HEK293 (cell line): ENCODE data around the gene ZFP36.

Experiments
- CTCF ChIA-PET: fragments of 350-600 bp; formaldehyde crosslinking; extraction: SDS; loops from one replicate; lab custom pipeline; 2021; ENCODE audit warnings: antibody characterized with exemption; lab: Yijun Ruan, JAX
- POLR2A ChIA-PET: fragments of 300-600 bp; formaldehyde crosslinking; extraction: SDS; loops from one replicate; lab custom pipeline; 2020; ENCODE audit warnings: antibody characterized with exemption, inconsistent platforms; lab: Yijun Ruan, JAX
- H3K27ac ChIP-seq: fragments of 200-500 bp; sonication (Bioruptor generic); 2 replicates; pipeline ENCODE4 v1.5.1; 2014; ENCODE audit warnings: low read depth, low read length, control low read depth, inconsistent platforms; ENCODE audit errors: extremely low read depth
- H3K36me3 ChIP-seq, 2 experiments: fragments of 200-500 bp in 1 of 2; sonication (Bioruptor generic) in 1 of 2; 1 replicate in 1 of 2; 2 replicates in 1 of 2; pipeline ENCODE4 v1.5.1; 2014 to 2017; ENCODE audit warnings: inconsistent platforms in 2 of 2, low read length in 2 of 2; ENCODE audit not compliant: control insufficient read depth in 2 of 2, insufficient read depth in 1 of 2
- H3K4me1 ChIP-seq: fragments of 200-500 bp; sonication (Bioruptor generic); 2 replicates; pipeline ENCODE4 v1.5.1; 2014; ENCODE audit warnings: mild to moderate bottlenecking, low read length, inconsistent platforms; ENCODE audit not compliant: control insufficient read depth, insufficient read depth
- H3K4me3 ChIP-seq: 2 replicates; pipeline ENCODE4 v1.5.1; 2011; ENCODE audit warnings: low read depth, mild to moderate bottlenecking, control low read depth, low read length, moderate library complexity
- H3K9me3 ChIP-seq: fragments of 200-500 bp; sonication (Bioruptor generic); 2 replicates; pipeline ENCODE4 v1.5.1; 2014; ENCODE audit warnings: low read depth, low read length, inconsistent platforms; ENCODE audit not compliant: control insufficient read depth, insufficient read depth
- KLF10 ChIP-seq: fragments of 450-650 bp; IDR thresholded peaks from 2 replicates; pipeline ENCODE4 v1.5.1; 2018; ENCODE audit warnings: missing biosample characterization, mild to moderate bottlenecking, missing genetic modification characterization
- SALL2 ChIP-seq: fragments of 450-650 bp; formaldehyde crosslinking; IDR thresholded peaks from 2 replicates; pipeline ENCODE4 v1.5.0; 2017; ENCODE audit warnings: missing biosample characterization, mild to moderate bottlenecking, missing genetic modification characterization, borderline replicate concordance
- TRIM28 ChIP-seq: IDR thresholded peaks from 2 replicates; pipeline ENCODE4 v1.6.1; 2011; ENCODE audit warnings: low read length, control low read depth, borderline replicate concordance
- ZBTB48 ChIP-seq: fragments of 450-650 bp; formaldehyde crosslinking; IDR thresholded peaks from 2 replicates; pipeline ENCODE4 v1.5.1; 2016; ENCODE audit warnings: missing biosample characterization, missing genetic modification characterization
- ZNF114 ChIP-seq: fragments of 450-650 bp; formaldehyde crosslinking; IDR thresholded peaks from 2 replicates; pipeline ENCODE4 v1.5.0; 2017; ENCODE audit warnings: missing biosample characterization, missing genetic modification characterization
- ZNF169 ChIP-seq: fragments of 450-650 bp; formaldehyde crosslinking; IDR thresholded peaks from 2 replicates; pipeline ENCODE4 v1.5.1; 2016; ENCODE audit warnings: missing biosample characterization, missing genetic modification characterization
- ZNF184 ChIP-seq: fragments of 450-650 bp; IDR thresholded peaks from 2 replicates; pipeline ENCODE4 v1.5.1; 2018; ENCODE audit warnings: missing biosample characterization, mild to moderate bottlenecking, missing genetic modification characterization
- ZNF311 ChIP-seq: fragments of 450-650 bp; formaldehyde crosslinking; IDR thresholded peaks from 2 replicates; pipeline ENCODE4 v1.5.1; 2017; ENCODE audit warnings: missing biosample characterization, missing genetic modification characterization, borderline replicate concordance
- ZNF510 ChIP-seq: fragments of 450-650 bp; formaldehyde crosslinking; IDR thresholded peaks from 2 replicates; pipeline ENCODE4 v1.5.1; 2018; ENCODE audit warnings: mild to moderate bottlenecking, missing genetic modification characterization, missing biosample characterization; ENCODE audit not compliant: insufficient replicate concordance
- ZNF529 ChIP-seq: fragments of 450-650 bp; formaldehyde crosslinking; IDR thresholded peaks from 2 replicates; pipeline ENCODE4 v1.5.1; 2017; ENCODE audit warnings: missing genetic modification characterization, missing biosample characterization; ENCODE audit not compliant: insufficient replicate concordance
- ZNF548 ChIP-seq: fragments of 450-650 bp; formaldehyde crosslinking; IDR thresholded peaks from 2 replicates; pipeline ENCODE4 v1.5.1; 2016; ENCODE audit warnings: missing biosample characterization, missing genetic modification characterization
- ZNF549 ChIP-seq: fragments of 450-650 bp; IDR thresholded peaks from 2 replicates; pipeline ENCODE4 v1.5.1; 2018; ENCODE audit warnings: missing biosample characterization, missing genetic modification characterization, mild to moderate bottlenecking, inconsistent platforms, moderate library complexity
- ZNF677 ChIP-seq: fragments of 450-650 bp; IDR thresholded peaks from 2 replicates; pipeline ENCODE4 v1.5.0; 2018; ENCODE audit warnings: missing biosample characterization, mild to moderate bottlenecking, missing genetic modification characterization, moderate library complexity
- ZNF837 ChIP-seq: fragments of 450-650 bp; formaldehyde crosslinking; IDR thresholded peaks from 2 replicates; pipeline ENCODE4 v1.5.1; 2016; ENCODE audit warnings: missing biosample characterization, missing genetic modification characterization
- TF ChIP-seq, protein P1 (sequence below): fragments of 450-650 bp; formaldehyde crosslinking; optimal IDR thresholded peaks from 2 replicates; pipeline ENCODE3; 2016; ENCODE audit warnings: missing biosample characterization, mild to moderate bottlenecking, missing genetic modification characterization
- TF ChIP-seq, protein P2 (sequence below): fragments of 450-650 bp; formaldehyde crosslinking; IDR thresholded peaks from 2 replicates; pipeline ENCODE4 v1.5.1; 2016; ENCODE audit warnings: missing biosample characterization, missing genetic modification characterization
- TF ChIP-seq, protein P3 (sequence below): IDR thresholded peaks from 2 replicates; pipeline ENCODE4 v1.6.1; 2011; ENCODE audit warnings: mild to moderate bottlenecking, low read depth, low read length, borderline replicate concordance
- TF ChIP-seq, protein P4 (sequence below): fragments of 450-650 bp; formaldehyde crosslinking; IDR thresholded peaks from 2 replicates; pipeline ENCODE4 v1.5.1; 2016; ENCODE audit warnings: missing biosample characterization, missing genetic modification characterization
- TF ChIP-seq, protein P5 (sequence below): fragments of 450-650 bp; formaldehyde crosslinking; IDR thresholded peaks from 2 replicates; pipeline ENCODE4 v1.5.1; 2016; ENCODE audit warnings: missing biosample characterization, missing genetic modification characterization
- TF ChIP-seq, protein P6 (sequence below): fragments of 450-650 bp; formaldehyde crosslinking; conservative IDR thresholded peaks from 2 replicates; pipeline ENCODE4 v1.5.1; 2016; ENCODE audit warnings: low read depth, missing biosample characterization, missing genetic modification characterization

The ZFP36 gene

DNA sequence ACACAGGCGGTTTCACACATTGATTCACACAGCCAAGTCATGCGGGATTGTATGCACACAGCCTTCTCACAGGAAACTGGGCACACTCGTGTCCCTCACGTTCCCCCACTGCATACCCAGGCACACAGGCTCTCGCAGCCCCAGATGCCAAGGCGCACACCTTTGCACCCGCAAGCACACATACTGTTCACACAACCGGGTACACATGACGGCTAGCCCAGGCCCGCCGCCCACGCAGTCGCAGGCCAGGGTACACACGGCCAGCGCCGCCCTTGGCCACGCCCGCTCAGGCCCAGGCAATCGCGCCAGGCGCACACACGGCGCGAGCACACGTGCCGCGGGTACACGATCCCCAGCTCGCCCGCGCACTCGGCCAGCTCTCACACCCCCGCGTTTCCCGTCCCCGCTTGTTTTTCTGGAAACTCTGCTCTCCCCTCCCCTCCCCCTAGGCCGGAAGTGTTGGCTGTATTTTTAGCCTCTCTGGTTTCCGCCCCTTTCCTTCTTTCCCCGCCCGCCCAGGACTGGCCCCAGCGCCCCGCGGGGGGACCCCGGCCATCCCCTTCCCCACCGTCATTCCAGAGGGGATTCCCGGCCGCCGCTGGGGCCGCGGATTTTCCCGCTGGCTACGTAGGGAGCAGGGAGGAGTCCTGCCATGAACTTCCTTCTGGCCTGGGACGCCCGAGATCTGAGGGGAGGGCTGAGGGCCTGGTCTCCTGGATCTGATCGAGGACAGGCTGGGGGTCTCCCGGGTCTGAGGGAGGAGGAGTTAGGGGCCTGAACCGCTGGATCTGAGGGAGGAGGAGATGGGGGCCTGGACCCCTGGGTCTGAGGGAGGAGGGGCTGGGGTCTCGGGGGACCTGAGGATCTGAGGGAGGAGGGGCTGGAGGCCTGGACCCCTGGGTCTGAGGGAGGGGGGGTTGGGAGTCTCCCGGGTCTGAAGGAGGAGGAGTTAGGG, 4.0 kb upstream of the ZFP36 start (continued):
- TF ChIP-seq ZNF837, result peak; percentile 65; the same call in 1 of the 2 replicates
- TF ChIP-seq, protein P1, sequence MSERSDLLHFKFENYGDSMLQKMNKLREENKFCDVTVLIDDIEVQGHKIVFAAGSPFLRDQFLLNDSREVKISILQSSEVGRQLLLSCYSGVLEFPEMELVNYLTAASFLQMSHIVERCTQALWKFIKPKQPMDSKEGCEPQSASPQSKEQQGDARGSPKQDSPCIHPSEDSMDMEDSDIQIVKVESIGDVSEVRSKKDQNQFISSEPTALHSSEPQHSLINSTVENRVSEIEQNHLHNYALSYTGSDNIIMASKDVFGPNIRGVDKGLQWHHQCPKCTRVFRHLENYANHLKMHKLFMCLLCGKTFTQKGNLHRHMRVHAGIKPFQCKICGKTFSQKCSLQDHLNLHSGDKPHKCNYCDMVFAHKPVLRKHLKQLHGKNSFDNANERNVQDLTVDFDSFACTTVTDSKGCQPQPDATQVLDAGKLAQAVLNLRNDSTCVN (tag by site-specific recombination), result peak; percentile 100
- TF ChIP-seq ZNF549 (tag by site-specific recombination), result no peak
- TF ChIP-seq ZBTB48 (tag by site-specific recombination), result peak; percentile 87
- 0 out of 2 replicates have a peak, but pooled peaks have one; percentile 32 for TF ChIP-seq SALL2 (tag by site-specific recombination)
- no peak for TF ChIP-seq ZNF510 (tag by site-specific recombination)
- no peak for TF ChIP-seq TRIM28
- peak; percentile 84 for TF ChIP-seq KLF10 (tag by site-specific recombination)
- TF ChIP-seq, protein P2, sequence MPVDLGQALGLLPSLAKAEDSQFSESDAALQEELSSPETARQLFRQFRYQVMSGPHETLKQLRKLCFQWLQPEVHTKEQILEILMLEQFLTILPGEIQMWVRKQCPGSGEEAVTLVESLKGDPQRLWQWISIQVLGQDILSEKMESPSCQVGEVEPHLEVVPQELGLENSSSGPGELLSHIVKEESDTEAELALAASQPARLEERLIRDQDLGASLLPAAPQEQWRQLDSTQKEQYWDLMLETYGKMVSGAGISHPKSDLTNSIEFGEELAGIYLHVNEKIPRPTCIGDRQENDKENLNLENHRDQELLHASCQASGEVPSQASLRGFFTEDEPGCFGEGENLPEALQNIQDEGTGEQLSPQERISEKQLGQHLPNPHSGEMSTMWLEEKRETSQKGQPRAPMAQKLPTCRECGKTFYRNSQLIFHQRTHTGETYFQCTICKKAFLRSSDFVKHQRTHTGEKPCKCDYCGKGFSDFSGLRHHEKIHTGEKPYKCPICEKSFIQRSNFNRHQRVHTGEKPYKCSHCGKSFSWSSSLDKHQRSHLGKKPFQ (tag by site-specific recombination), result peak; percentile 98
- TF ChIP-seq, protein P3, sequence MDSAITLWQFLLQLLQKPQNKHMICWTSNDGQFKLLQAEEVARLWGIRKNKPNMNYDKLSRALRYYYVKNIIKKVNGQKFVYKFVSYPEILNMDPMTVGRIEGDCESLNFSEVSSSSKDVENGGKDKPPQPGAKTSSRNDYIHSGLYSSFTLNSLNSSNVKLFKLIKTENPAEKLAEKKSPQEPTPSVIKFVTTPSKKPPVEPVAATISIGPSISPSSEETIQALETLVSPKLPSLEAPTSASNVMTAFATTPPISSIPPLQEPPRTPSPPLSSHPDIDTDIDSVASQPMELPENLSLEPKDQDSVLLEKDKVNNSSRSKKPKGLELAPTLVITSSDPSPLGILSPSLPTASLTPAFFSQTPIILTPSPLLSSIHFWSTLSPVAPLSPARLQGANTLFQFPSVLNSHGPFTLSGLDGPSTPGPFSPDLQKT, result no peak
- TF ChIP-seq ZNF184 (tag by site-specific recombination), result peak; percentile 11; the same call in 1 of the 2 replicates
- TF ChIP-seq, protein P4, sequence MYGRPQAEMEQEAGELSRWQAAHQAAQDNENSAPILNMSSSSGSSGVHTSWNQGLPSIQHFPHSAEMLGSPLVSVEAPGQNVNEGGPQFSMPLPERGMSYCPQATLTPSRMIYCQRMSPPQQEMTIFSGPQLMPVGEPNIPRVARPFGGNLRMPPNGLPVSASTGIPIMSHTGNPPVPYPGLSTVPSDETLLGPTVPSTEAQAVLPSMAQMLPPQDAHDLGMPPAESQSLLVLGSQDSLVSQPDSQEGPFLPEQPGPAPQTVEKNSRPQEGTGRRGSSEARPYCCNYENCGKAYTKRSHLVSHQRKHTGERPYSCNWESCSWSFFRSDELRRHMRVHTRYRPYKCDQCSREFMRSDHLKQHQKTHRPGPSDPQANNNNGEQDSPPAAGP (tag by site-specific recombination), result peak; percentile 94
- TF ChIP-seq ZNF677, result no peak
- TF ChIP-seq, protein P5, sequence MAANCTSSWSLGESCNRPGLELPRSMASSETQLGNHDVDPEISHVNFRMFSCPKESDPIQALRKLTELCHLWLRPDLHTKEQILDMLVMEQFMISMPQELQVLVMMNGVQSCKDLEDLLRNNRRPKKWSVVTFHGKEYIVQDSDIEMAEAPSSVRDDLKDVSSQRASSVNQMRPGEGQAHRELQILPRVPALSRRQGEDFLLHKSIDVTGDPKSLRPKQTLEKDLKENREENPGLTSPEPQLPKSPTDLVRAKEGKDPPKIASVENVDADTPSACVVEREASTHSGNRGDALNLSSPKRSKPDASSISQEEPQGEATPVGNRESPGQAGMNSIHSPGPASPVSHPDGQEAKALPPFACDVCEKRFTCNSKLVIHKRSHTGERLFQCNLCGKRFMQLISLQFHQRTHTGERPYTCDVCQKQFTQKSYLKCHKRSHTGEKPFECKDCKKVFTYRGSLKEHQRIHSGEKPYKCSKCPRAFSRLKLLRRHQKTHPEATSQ (tag by site-specific recombination), result peak; percentile 92

DNA sequence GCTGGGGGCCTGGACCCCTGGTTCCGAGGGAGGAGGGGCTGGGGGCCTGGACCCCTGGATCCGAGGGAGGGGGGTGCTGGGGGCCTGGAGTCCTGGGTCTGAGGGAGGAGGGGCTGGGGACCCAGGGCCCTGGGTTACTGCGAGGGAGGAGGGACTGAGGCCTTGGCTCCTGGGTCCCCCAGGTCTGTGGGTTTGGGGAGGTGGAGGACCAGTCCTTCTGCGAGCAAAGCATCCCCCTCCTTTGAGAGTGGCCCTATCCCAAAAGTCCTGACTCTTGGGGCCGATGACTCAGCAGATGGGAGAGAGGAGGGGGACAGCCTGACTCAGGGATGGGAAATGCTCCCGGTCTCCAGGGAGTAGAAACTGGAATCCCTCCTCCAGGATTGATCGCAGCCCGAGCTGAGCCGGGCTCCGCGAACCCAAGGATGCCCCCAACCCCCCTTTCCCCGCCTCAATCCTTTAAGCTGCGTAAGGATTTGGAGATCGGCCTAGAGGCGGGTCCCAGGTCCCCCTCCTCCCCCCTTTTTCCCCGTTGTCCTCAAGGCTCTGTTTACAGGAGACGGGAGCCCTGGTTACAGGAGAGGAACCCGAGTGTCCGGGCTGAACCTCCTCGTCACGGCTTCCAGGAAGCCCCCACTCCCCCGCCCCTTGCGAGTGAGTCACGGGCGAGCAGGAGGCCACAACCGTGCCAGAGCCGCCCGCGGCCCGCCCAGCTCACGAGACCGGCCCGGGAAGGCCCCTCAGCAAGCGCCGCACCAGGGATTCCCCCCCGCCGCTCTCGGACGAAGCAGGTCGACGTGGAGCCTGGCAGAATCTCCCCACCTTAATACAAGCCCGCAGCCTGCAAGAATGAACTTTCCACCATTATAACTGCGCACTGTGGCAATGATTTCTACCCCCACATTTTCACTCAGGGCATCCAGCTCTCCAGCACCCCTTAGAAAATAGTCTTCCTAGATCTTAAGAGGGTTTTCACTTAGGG, 3.0 kb upstream of the ZFP36 start:
- ChIA-PET POLR2A (interaction anchor here (0.6 to 11.2 kb wide), 9 partner anchors 8 to 999 kb away, joined by 3 to 175 read pairs (median 4); partner anchors contain the start of genes MED29, PAF1, PLEKHG2 and RPS16), CTCF (interaction anchor here (0.6 to 2.3 kb wide), 5 partner anchors 8 to 93 kb away, joined by 3 to 10 read pairs (median 4); partner anchors contain the start of genes MED29, PAF1 and PLEKHG2)
- Histone ChIP-seq H3K36me3 (peaks cover 6 to 9% of the 10 kb centered on the region in 2 experiments), H3K9me3 (no peaks in the 10 kb centered on the region), H3K4me3 (peak overlapping the region; percentile 17), H3K27ac (peak overlapping the region; percentile 93), H3K4me1 (peaks cover 41% of the 10 kb centered on the region)
- TF ChIP-seq ZNF169 (tag by site-specific recombination) (no peak), ZNF529 (tag by site-specific recombination) (no peak), ZNF311 (no peak), ZNF114 (tag by site-specific recombination) (no peak), ZNF548 (tag by site-specific recombination) (no peak; the same call in 1 of the 2 replicates)
- TF ChIP-seq, protein P6, sequence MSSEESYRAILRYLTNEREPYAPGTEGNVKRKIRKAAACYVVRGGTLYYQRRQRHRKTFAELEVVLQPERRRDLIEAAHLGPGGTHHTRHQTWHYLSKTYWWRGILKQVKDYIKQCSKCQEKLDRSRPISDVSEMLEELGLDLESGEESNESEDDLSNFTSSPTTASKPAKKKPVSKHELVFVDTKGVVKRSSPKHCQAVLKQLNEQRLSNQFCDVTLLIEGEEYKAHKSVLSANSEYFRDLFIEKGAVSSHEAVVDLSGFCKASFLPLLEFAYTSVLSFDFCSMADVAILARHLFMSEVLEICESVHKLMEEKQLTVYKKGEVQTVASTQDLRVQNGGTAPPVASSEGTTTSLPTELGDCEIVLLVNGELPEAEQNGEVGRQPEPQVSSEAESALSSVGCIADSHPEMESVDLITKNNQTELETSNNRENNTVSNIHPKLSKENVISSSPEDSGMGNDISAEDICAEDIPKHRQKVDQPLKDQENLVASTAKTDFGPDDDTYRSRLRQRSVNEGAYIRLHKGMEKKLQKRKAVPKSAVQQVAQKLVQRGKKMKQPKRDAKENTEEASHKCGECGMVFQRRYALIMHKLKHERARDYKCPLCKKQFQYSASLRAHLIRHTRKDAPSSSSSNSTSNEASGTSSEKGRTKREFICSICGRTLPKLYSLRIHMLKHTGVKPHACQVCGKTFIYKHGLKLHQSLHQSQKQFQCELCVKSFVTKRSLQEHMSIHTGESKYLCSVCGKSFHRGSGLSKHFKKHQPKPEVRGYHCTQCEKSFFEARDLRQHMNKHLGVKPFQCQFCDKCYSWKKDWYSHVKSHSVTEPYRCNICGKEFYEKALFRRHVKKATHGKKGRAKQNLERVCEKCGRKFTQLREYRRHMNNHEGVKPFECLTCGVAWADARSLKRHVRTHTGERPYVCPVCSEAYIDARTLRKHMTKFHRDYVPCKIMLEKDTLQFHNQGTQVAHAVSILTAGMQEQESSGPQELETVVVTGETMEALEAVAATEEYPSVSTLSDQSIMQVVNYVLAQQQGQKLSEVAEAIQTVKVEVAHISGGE (tag by site-specific recombination), result no peak; the same call in 1 of the 2 replicates
- TF ChIP-seq, protein P3, result no peak
